DOHH2 (cell line): ENCODE results near the gene POU6F1.

Source experiments
- EZH2phosphoT487 ChIP-seq: fragments of 200-600 bp; sonication (generic); IDR thresholded peaks from 2 replicates; pipeline ENCODE4 v1.6.1; 2017; ENCODE audit warnings: borderline replicate concordance, mild to moderate bottlenecking, antibody characterized with exemption, low read length, moderate library complexity, mixed read lengths
- TF ChIP-seq, protein P1 (sequence below): fragments of 200-600 bp; sonication (generic); IDR thresholded peaks from one replicate; pipeline ENCODE4 v1.5.1; 2014; ENCODE audit warnings: antibody characterized with exemption, mild to moderate bottlenecking, low read depth, low read length; ENCODE audit not compliant: poor library complexity, severe bottlenecking

DNA sequence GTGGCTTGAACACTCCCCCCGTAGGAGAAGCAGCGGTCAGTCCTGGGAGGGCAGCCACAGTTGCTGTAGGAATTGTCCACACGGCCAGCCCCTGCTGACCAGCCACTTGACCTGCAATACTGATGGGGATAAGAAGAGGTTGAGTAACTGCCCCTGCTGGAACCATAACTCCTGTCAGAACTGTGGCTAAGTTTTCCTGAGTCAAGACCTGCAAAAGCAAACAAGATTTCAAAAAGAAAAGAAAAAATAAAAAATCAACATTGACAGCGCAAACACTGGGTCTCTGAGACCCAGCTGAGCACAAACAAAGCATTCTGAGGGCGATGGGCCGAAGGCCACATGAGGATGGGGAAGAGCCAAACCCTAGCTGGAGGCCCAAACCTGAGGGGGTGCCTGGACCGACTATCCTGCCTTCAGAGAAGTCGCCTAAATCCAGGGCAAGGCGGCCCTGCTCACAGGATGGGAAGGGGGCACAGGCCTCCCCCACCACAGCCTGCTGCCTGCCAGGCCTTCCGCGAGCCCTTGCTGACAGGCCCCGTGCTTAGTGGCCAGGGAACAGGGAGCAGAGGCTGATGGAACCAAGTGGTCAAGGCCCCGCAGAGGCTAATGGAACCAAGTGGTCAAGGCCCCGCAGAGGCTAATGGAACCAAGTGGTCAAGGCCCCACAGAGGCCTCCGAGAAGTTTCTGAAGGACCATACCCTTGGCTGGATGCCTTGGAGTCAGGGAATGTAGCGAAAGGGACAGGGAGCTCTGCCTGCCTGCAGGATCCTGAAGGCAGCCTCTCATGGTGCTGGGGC lies 19.1 kb downstream of the POU6F1 start:
- TF ChIP-seq, protein P1, sequence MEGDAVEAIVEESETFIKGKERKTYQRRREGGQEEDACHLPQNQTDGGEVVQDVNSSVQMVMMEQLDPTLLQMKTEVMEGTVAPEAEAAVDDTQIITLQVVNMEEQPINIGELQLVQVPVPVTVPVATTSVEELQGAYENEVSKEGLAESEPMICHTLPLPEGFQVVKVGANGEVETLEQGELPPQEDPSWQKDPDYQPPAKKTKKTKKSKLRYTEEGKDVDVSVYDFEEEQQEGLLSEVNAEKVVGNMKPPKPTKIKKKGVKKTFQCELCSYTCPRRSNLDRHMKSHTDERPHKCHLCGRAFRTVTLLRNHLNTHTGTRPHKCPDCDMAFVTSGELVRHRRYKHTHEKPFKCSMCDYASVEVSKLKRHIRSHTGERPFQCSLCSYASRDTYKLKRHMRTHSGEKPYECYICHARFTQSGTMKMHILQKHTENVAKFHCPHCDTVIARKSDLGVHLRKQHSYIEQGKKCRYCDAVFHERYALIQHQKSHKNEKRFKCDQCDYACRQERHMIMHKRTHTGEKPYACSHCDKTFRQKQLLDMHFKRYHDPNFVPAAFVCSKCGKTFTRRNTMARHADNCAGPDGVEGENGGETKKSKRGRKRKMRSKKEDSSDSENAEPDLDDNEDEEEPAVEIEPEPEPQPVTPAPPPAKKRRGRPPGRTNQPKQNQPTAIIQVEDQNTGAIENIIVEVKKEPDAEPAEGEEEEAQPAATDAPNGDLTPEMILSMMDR: no peak
- no peak for TF ChIP-seq EZH2phosphoT487
